A549 (cell line): Measurements from ENCODE around the gene FANCF. TPM values are rescaled to one million over a fixed set of nuclear protein-coding genes. Genes with fewer than 3 reads are reported as not detected.

Experiments used
- ATAC-seq, 2 experiments: fragments of 200-7000 bp in 1 of 2; fragments of >200 bp in 1 of 2; cut with Nextera tagmentation in 1 of 2; cut with Tn5 transposase in 1 of 2; 3 replicates each; pipeline versions ENCODE4 v1.8.0 to v1.9.1; 2018 to 2020; ENCODE audit warnings: mild to moderate bottlenecking in 1 of 2, moderate library complexity in 1 of 2
- CTCF ChIA-PET: fragments of 300-600 bp; sonication (Branson Sonifier 250); formaldehyde crosslinking; extraction: SDS; loops from one replicate; lab custom pipeline; 2021; ENCODE audit warnings: antibody characterized with exemption, inconsistent platforms; lab: Yijun Ruan, JAX
- POLR2A ChIA-PET: fragments of 350-600 bp; formaldehyde crosslinking; extraction: SDS; loops from one replicate; lab custom pipeline; 2021; ENCODE audit warnings: antibody characterized with exemption, inconsistent platforms; lab: Yijun Ruan, JAX
- DNase-seq, 2 experiments: peaks; one replicate each; pipeline versions ENCODE4 v3.0.0 to v3.0.0-alpha.2; 2011 to 2016; ENCODE audit warnings: low read depth in 1 of 2, low spot score in 1 of 2
- FAIRE-seq: peaks from 2 replicates; lab custom pipeline; 2011; peaks lifted over from hg19 to GRCh38; lab: Jason Lieb, UNC
- H3K27ac ChIP-seq, 2 experiments: fragments of >200 bp; sonication (Bioruptor Twin); formaldehyde crosslinking; 3 replicates each; pipeline ENCODE4 v1.5.1; 2016 to 2017
- H3K4me1 ChIP-seq: fragments of >200 bp; sonication (Bioruptor Twin); formaldehyde crosslinking; 3 replicates; pipeline ENCODE4 v1.6.1; 2016
- H3K4me2 ChIP-seq: fragments of >200 bp; sonication (Bioruptor Twin); formaldehyde crosslinking; 3 replicates; pipeline ENCODE4 v1.6.1; 2016
- H3K4me3 ChIP-seq: fragments of >200 bp; sonication (Bioruptor Twin); formaldehyde crosslinking; 3 replicates; pipeline ENCODE4 v1.5.1; 2016
- H3K9me3 ChIP-seq: fragments of >200 bp; sonication (Bioruptor Twin); formaldehyde crosslinking; 3 replicates; pipeline ENCODE4 v1.6.1; 2016
- CBX2 ChIP-seq: fragments of 200-600 bp; sonication (generic); IDR thresholded peaks from 2 replicates; pipeline ENCODE4 v1.6.1; 2016; ENCODE audit warnings: low read depth, mild to moderate bottlenecking, borderline replicate concordance
- CBX8 ChIP-seq: fragments of 200-600 bp; sonication (generic); IDR thresholded peaks from 2 replicates; pipeline ENCODE4 v1.6.1; 2016
- EHF ChIP-seq: fragments of 250-450 bp; sonication (Bioruptor Pico); IDR thresholded peaks from 2 replicates; pipeline ENCODE4 v1.5.0; 2020; ENCODE audit warnings: mild to moderate bottlenecking
- FOSL2 ChIP-seq, 2 experiments: fragments of 450-650 bp in 1 of 2; fragments of >200 bp in 1 of 2; sonication (Bioruptor Twin) in 1 of 2; formaldehyde crosslinking; IDR thresholded peaks; 2 replicates each; pipeline versions ENCODE4 v1.5.0 to v1.6.1; 2016 to 2020; ENCODE audit warnings: mild to moderate bottlenecking in 1 of 2, moderate library complexity in 1 of 2
- FOXS1 ChIP-seq: fragments of 250-450 bp; sonication (Bioruptor Pico); IDR thresholded peaks from 2 replicates; pipeline ENCODE4 v1.5.0; 2020; ENCODE audit warnings: mild to moderate bottlenecking, moderate library complexity
- HES2 ChIP-seq: fragments of >200 bp; sonication (Bioruptor Twin); formaldehyde crosslinking; IDR thresholded peaks from 2 replicates; pipeline ENCODE4 v1.6.1; 2016
- NR3C1 ChIP-seq: fragments of >200 bp; sonication (Bioruptor Twin); formaldehyde crosslinking; IDR thresholded peaks from 3 replicates; pipeline ENCODE4 v1.6.1; 2017
- RCOR1 ChIP-seq: fragments of 150-350 bp; IDR thresholded peaks from 2 replicates; pipeline ENCODE4 v1.6.1; 2014; ENCODE audit warnings: antibody characterized with exemption, low read length, low read depth
- SREBF2 ChIP-seq: fragments of 450-650 bp; IDR thresholded peaks from 2 replicates; pipeline ENCODE4 v1.6.1; 2014; ENCODE audit warnings: mild to moderate bottlenecking, moderate library complexity
- ZC3H11A ChIP-seq: fragments of 450-650 bp; IDR thresholded peaks from 2 replicates; pipeline ENCODE4 v1.6.1; 2014; ENCODE audit warnings: antibody characterized with exemption, mild to moderate bottlenecking
- ZFP36 ChIP-seq: fragments of 450-650 bp; IDR thresholded peaks from 2 replicates; pipeline ENCODE4 v1.6.1; 2014; ENCODE audit warnings: borderline replicate concordance; ENCODE audit not compliant: partially characterized antibody
- ZNF302 ChIP-seq: fragments of 250-450 bp; sonication (Bioruptor Pico); IDR thresholded peaks from 2 replicates; pipeline ENCODE4 v1.9.0; 2021; ENCODE audit warnings: inconsistent platforms, mild to moderate bottlenecking, moderate library complexity
- WGBS: methylation state at CpG from one replicate; pipeline ENCODE4 v1.1.6; 2017; ENCODE audit errors: missing lambda C conversion rate; 5-methylcytosine and 5-hydroxymethylcytosine counted together
- polyA plus RNA-seq, 4 experiments: library from polyadenylated mRNA; depleted of rRNA in 3 of 4; stranded (reverse); fragments of >200 nt; fragmentation: RNase III in 1 of 4; extraction: RNeasy Plus Mini Kit Qiagen cat#74134 plus additional on column Dnase treatment in 1 of 4; gene quantifications; 2 replicates in 3 of 4; 3 replicates in 1 of 4; pipeline ENCODE4 v1.2.3, GENCODE V29; 2011 to 2017
- TF ChIP-seq, protein P1 (sequence below): fragments of 150-350 bp; IDR thresholded peaks from 2 replicates; pipeline ENCODE4 v1.6.1; 2014; ENCODE audit warnings: low read depth, mild to moderate bottlenecking, low read length
- TF ChIP-seq, protein P2 (sequence below): fragments of 200-600 bp; sonication (generic); IDR thresholded peaks from 2 replicates; pipeline ENCODE4 v1.6.1; 2016; ENCODE audit warnings: antibody characterized with exemption, mild to moderate bottlenecking, moderate library complexity
- TF ChIP-seq, protein P3 (sequence below): fragments of 450-650 bp; IDR thresholded peaks from 2 replicates; pipeline ENCODE4 v1.6.1; 2014; ENCODE audit warnings: antibody characterized with exemption
- TF ChIP-seq, protein P4 (sequence below): IDR thresholded peaks from 2 replicates; pipeline ENCODE4 v1.6.1; 2012

The FANCF gene
- polyA plus RNA-seq, 2 of the 4 experiments (the other 2 are of a cell fraction) = 10.9 to 11.1 TPM

DNA sequence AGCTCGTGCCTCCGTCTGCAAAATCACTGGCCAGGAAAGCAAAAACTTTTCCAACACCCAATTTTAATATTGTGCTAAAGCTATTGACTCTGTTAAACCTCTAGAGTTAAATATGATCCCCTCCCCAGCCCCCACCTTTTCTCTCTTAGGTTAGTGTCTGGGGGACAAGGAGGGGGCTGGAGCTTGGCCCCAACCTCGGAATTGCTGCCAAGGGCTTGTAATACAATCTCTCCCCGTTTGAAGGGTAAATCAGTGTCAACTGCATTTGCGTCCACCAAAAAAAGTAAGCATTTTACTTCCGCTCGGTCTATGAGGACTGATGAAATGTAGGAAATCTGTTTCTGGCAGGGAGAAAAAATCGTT, 40.7 kb upstream of the FANCF start, which contains the start of gene GAS2:
Gene GAS2 (plus strand): TSS at position 287 of the 363 bp plus-strand sequence. CDS start 8,259 bp downstream, outside the sequence.
- 4% methylated on average over 8 of the region's 8 CpGs for WGBS
- no peaks in the 10 kb centered on the region for H3K9me3 ChIP-seq
- peaks cover 2% of the 10 kb centered on the region; the same call in 1 of the 3 replicates for H3K4me1 ChIP-seq
- TF ChIP-seq, protein P1, sequence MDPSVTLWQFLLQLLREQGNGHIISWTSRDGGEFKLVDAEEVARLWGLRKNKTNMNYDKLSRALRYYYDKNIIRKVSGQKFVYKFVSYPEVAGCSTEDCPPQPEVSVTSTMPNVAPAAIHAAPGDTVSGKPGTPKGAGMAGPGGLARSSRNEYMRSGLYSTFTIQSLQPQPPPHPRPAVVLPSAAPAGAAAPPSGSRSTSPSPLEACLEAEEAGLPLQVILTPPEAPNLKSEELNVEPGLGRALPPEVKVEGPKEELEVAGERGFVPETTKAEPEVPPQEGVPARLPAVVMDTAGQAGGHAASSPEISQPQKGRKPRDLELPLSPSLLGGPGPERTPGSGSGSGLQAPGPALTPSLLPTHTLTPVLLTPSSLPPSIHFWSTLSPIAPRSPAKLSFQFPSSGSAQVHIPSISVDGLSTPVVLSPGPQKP = no peak
- peak; percentile 86 for TF ChIP-seq CBX8
- DNase-seq (no peak), ATAC-seq (no peak), FAIRE-seq (no peak)
- ChIA-PET CTCF (no interaction called here), POLR2A (no interaction called here)
- H3K4me2 ChIP-seq = peak within 1 kb of the TSS; percentile 70
- H3K27ac ChIP-seq = no peak within 1 kb of the TSS
- peak within 1 kb of the TSS; percentile 31; the same call in 1 of the 3 replicates for H3K4me3 ChIP-seq

DNA sequence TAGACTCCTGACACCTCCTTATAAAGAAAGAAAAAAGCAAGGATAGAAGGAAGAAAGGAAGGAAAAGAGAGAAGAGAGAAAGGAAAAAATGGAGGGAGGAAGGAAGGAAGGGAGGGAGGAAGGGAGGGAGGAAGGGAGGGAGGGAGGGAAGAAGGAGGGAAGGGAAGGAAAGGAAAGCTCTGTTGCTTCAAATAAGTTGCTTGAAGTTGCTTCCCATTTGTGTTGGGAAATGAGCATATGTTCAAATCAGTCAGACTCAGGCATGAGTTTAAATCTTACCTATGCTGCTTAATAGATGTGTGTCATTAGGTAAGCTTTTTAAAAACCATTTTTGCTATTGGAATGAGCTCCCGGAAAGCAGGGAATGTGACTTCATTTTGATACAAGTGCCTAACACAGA, 34.2 kb upstream of the FANCF start:
- FAIRE-seq (no peak), ATAC-seq (no peak), DNase-seq (no peak)
- no peak overlapping the region for H3K4me3 ChIP-seq
- TF ChIP-seq SREBF2 = no peak
- TF ChIP-seq FOXS1 (CRISPR knock-in tag) = no peak
- TF ChIP-seq ZC3H11A = no peak
- TF ChIP-seq, protein P2, sequence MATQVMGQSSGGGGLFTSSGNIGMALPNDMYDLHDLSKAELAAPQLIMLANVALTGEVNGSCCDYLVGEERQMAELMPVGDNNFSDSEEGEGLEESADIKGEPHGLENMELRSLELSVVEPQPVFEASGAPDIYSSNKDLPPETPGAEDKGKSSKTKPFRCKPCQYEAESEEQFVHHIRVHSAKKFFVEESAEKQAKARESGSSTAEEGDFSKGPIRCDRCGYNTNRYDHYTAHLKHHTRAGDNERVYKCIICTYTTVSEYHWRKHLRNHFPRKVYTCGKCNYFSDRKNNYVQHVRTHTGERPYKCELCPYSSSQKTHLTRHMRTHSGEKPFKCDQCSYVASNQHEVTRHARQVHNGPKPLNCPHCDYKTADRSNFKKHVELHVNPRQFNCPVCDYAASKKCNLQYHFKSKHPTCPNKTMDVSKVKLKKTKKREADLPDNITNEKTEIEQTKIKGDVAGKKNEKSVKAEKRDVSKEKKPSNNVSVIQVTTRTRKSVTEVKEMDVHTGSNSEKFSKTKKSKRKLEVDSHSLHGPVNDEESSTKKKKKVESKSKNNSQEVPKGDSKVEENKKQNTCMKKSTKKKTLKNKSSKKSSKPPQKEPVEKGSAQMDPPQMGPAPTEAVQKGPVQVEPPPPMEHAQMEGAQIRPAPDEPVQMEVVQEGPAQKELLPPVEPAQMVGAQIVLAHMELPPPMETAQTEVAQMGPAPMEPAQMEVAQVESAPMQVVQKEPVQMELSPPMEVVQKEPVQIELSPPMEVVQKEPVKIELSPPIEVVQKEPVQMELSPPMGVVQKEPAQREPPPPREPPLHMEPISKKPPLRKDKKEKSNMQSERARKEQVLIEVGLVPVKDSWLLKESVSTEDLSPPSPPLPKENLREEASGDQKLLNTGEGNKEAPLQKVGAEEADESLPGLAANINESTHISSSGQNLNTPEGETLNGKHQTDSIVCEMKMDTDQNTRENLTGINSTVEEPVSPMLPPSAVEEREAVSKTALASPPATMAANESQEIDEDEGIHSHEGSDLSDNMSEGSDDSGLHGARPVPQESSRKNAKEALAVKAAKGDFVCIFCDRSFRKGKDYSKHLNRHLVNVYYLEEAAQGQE = no peak
- TF ChIP-seq HES2 = no peak
- no peak for TF ChIP-seq ZFP36
- TF ChIP-seq, protein P3, sequence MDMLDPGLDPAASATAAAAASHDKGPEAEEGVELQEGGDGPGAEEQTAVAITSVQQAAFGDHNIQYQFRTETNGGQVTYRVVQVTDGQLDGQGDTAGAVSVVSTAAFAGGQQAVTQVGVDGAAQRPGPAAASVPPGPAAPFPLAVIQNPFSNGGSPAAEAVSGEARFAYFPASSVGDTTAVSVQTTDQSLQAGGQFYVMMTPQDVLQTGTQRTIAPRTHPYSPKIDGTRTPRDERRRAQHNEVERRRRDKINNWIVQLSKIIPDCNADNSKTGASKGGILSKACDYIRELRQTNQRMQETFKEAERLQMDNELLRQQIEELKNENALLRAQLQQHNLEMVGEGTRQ = no peak
- no peak for TF ChIP-seq NR3C1
- TF ChIP-seq, protein P4, sequence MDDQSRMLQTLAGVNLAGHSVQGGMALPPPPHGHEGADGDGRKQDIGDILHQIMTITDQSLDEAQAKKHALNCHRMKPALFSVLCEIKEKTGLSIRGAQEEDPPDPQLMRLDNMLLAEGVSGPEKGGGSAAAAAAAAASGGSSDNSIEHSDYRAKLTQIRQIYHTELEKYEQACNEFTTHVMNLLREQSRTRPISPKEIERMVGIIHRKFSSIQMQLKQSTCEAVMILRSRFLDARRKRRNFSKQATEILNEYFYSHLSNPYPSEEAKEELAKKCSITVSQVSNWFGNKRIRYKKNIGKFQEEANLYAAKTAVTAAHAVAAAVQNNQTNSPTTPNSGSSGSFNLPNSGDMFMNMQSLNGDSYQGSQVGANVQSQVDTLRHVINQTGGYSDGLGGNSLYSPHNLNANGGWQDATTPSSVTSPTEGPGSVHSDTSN = no peak
- no peak for TF ChIP-seq FOSL2 (IDR thresholded peaks at IDR 0.05)
- TF ChIP-seq FOSL2 (CRISPR knock-in tag; IDR thresholded peaks at IDR 0.05) = no peak
- TF ChIP-seq CBX2 = no peak
- TF ChIP-seq EHF (CRISPR knock-in tag) = no peak
- no peak for TF ChIP-seq ZNF302 (CRISPR knock-in tag)
- no peak for TF ChIP-seq RCOR1
- H3K4me1 ChIP-seq = no peaks in the 10 kb centered on the region
- POLR2A ChIA-PET = no interaction called here
- 81% methylated on average over 1 of the region's 1 CpG for WGBS
- no peak overlapping the region for H3K4me2 ChIP-seq
- CTCF ChIA-PET = no interaction called here
- H3K27ac ChIP-seq = no peak overlapping the region
- no peaks in the 10 kb centered on the region for H3K9me3 ChIP-seq
